ENCODE data around the gene EMSY. TPM values are rescaled to one million over a fixed set of nuclear protein-coding genes. Genes with fewer than 3 reads are reported as not detected.
"Not testable (repeated sequence)": the region's sequence is repeated elsewhere in the genome, so short reads cannot be mapped to it uniquely, and the experiment has no call there.

Gene EMSY
- total RNA-seq, 3 donors from 2014 or later, result 23.2 to 31.0 (median 25.0) TPM

GRCh38 chr11:76568621-76569020 is 123.8 kb downstream of the EMSY start:
- intact Hi-C loops (cut with DNase I, micrococcal nuclease), result no loop called here
- H3K36me3 ChIP-seq (ENCODE audit: low read depth), result no peaks in the 10 kb centered on the region
- no peaks in the 10 kb centered on the region for H3K9me3 ChIP-seq
- no peaks in the 10 kb centered on the region for H3K4me1 ChIP-seq (ENCODE audit: low read depth)
- ATAC-seq (no peak), DNase-seq (no peak)
- H3K4me3 ChIP-seq, result no peak overlapping the region
- TF ChIP-seq, protein P1, sequence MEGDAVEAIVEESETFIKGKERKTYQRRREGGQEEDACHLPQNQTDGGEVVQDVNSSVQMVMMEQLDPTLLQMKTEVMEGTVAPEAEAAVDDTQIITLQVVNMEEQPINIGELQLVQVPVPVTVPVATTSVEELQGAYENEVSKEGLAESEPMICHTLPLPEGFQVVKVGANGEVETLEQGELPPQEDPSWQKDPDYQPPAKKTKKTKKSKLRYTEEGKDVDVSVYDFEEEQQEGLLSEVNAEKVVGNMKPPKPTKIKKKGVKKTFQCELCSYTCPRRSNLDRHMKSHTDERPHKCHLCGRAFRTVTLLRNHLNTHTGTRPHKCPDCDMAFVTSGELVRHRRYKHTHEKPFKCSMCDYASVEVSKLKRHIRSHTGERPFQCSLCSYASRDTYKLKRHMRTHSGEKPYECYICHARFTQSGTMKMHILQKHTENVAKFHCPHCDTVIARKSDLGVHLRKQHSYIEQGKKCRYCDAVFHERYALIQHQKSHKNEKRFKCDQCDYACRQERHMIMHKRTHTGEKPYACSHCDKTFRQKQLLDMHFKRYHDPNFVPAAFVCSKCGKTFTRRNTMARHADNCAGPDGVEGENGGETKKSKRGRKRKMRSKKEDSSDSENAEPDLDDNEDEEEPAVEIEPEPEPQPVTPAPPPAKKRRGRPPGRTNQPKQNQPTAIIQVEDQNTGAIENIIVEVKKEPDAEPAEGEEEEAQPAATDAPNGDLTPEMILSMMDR (IDR thresholded peaks at IDR 0.05), result no peak

DNA sequence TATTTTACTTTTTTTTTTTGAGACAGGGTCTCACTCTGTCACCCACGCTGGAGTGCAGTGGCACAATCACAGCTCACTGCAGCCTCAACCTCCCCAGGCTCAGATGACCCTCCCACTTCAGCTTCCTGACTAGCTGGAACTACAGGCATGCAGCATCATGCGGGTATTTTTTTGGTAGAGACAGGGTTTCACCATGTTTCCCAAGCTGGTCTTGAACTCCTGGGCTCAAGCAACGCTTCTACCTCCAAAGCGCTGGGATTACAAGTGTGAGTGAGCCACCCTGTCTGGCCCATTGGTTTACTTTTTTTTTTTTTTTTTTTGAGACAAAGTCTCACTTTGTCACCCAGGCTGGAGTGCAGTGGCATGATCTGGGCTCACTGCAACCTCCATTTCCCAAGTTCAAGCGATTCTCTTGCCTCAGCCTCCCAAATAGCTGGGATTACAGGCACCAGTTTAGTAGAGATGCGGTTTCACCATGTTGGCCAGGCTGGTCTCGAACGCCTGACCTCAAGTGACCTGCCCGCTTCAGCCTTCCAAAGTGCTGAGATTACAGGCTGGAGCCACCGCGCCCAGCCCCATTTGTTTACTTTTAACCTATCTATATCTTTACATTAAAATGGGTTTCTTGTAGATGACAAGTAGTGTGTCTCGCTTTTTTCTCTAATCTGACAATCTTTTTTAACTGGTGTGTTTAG is 127.5 kb downstream of the EMSY start:
- intact Hi-C loops (cut with DNase I, micrococcal nuclease); H3K4me1 ChIP-seq (ENCODE audit: low read depth); H3K36me3 ChIP-seq (ENCODE audit: low read depth); ATAC-seq; DNase-seq; H3K4me3 ChIP-seq; H3K9me3 ChIP-seq: not testable (repeated sequence)

DNA sequence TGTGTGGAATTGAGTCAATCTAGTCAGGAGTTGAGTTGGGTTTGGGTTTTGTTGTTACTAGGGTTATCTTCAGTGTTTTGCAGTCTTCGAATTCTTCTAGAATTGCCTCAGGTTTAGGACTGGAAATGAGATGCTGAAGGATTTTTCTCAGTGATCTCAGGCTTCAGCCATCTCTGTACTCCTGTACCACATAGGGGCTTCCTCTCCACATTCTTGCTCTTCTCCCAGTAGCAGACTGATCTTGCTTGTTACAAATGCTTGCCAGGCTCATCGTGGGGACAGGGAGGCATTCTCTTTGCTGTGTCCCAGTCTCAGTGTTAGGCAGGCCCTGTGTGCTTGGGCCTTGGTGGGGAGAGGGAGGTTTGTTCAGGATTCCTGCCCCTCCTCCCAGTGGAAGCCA is 129.6 kb downstream of the EMSY start:
- Histone ChIP-seq H3K4me3 (no peak overlapping the region), H3K9me3 (no peaks in the 10 kb centered on the region), H3K36me3 (ENCODE audit: low read depth) (no peaks in the 10 kb centered on the region), H3K4me1 (ENCODE audit: low read depth) (no peaks in the 10 kb centered on the region)
- ATAC-seq, result no peak
- intact Hi-C loops (cut with DNase I, micrococcal nuclease), result no loop called here
- no peak for DNase-seq
- TF ChIP-seq, protein P1 (IDR thresholded peaks at IDR 0.05), result no peak

- no peaks in the 10 kb centered on the region for H3K36me3 ChIP-seq (ENCODE audit: low read depth)
- no peaks in the 10 kb centered on the region for H3K9me3 ChIP-seq
- H3K4me1 ChIP-seq (ENCODE audit: low read depth), result no peaks in the 10 kb centered on the region
- intact Hi-C loops (cut with DNase I, micrococcal nuclease), result no loop called here
- DNase-seq (no peak), ATAC-seq (no peak)
- TF ChIP-seq, protein P1 (IDR thresholded peaks at IDR 0.05), result no peak
- no peak overlapping the region for H3K4me3 ChIP-seq
Measured at GRCh38 chr11:76574879-76575278, 130.1 kb downstream of the EMSY start.

DNA sequence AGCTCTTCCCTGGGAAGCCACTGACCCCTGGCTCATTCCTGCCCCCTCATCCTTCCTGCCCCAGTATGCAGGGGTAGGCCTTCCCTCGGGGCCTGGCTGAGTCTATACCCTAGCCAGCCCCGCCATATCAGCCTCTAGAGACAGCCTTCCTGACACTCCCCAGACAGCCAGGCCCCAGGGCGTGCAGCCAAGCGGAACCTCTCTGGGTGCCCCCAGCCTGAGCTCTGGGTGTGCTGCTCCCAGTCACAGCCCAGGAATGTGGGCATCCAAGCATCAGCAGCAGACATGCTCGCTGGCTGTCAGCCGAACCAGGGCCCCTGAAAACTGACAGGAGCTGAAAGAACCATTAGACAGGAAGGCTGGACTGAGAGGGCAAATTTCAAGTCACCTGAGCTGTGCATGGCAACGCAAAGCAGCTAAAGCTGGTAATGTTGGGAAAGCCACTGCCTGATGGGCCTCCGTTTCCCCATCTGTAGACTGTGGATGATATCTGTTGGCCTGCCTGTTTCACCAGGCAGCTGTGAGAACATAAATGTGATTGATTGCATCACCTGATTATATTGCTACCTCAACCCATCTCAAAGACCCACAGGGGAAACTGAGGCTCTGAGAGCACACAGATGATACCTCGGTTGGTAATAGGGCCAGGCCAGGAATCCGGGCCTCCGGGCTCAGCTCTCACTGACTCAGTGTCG is 132.6 kb downstream of the EMSY start:
- TF ChIP-seq, protein P1 (IDR thresholded peaks at IDR 0.05), result no peak
- ATAC-seq, result peak; percentile 83

DNA sequence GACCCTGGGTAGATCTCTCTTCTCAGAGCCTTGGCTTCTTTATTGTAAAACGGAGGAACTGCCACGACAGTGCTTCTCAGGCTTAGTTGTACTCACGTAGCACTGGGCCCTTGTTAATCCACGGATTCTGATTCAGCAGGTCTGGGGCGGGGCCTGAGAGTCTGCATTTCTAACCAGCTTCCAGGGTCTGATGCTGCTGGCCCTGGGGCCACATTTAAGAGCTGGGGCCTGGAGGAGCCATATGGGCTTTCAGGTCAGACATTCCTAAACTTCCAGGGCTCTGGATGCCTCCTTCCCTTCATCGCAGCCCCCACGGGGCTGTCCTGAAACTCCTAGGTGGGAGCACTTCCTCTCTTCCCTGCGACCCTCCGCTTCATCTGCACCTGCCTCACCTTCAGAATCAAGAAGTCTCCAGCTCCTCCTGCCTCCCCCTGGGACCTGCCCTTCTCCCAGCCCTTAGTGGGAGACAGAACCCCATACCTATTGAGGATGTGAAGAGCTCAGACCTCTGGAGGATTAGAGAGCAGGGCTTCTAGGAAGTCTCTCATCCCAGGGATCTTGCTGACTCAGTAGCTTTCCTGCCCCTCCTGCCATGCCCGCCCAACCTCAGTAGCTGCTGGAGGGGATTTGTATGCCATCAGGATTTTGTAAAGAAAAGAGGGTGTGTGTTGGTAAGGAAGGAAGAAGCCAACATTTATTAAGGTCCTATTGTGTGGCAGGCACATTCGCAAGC is 133.3 kb downstream of the EMSY start:
- Histone ChIP-seq H3K9me3 (no peaks in the 10 kb centered on the region), H3K4me1 (ENCODE audit: low read depth) (no peaks in the 10 kb centered on the region), H3K4me3 (no peak overlapping the region), H3K36me3 (ENCODE audit: low read depth) (no peaks in the 10 kb centered on the region)
- intact Hi-C loops (cut with DNase I, micrococcal nuclease), result no loop called here
- ATAC-seq (no peak), DNase-seq (no peak)
- TF ChIP-seq, protein P1 (IDR thresholded peaks at IDR 0.05), result no peak

More for the DNA sequence above, 132.6 kb downstream of the EMSY start:
- Histone ChIP-seq H3K36me3 (ENCODE audit: low read depth) (no peaks in the 10 kb centered on the region), H3K9me3 (no peaks in the 10 kb centered on the region), H3K4me1 (ENCODE audit: low read depth) (no peaks in the 10 kb centered on the region), H3K4me3 (no peak overlapping the region)
- intact Hi-C loops (cut with DNase I, micrococcal nuclease), result no loop called here
- peak in 1 of 3 donors; percentile 67 for DNase-seq

All from mucosa of descending colon (tissue), 3 donors.